CD14-positive monocyte (primary cell): ENCODE measurements around the gene MDP1. TPM values are rescaled to one million over a fixed set of nuclear protein-coding genes. Genes with fewer than 3 reads are reported as not detected.

Source experiments
- DNase-seq, 3 donors: peaks; one replicate each; pipeline ENCODE4 v3.0.0-alpha.2; 2011 to 2022
- H2AFZ ChIP-seq: 2 replicates; pipeline ENCODE4 v1.6.0; 2012; ENCODE audit warnings: mild to moderate bottlenecking, low read depth, low read length, inconsistent platforms; ENCODE audit not compliant: insufficient read depth, poor library complexity, severe bottlenecking
- H3K27ac ChIP-seq, 2 donors: 1 replicate in 1 of 2; 2 replicates in 1 of 2; pipeline ENCODE4 v1.5.1; 2012 to 2013; ENCODE audit warnings: low read length in 2 of 2, control low read depth in 1 of 2, inconsistent platforms in 1 of 2, low read depth in 1 of 2, mild to moderate bottlenecking in 1 of 2
- H3K27me3 ChIP-seq, 2 donors: one replicate each; pipeline versions ENCODE4 v1.6.0 to v1.6.1; 2011 to 2013; ENCODE audit warnings: low read length in 2 of 2; ENCODE audit not compliant: control insufficient read depth in 2 of 2, insufficient read depth in 2 of 2
- H3K36me3 ChIP-seq, 2 donors: replicated peaks in 1 of 2; 1 replicate in 1 of 2; 2 replicates in 1 of 2; pipeline versions ENCODE4 v1.5.1 to v1.6.1; 2012 to 2013; ENCODE audit warnings: low read length in 2 of 2, control low read depth in 1 of 2, inconsistent platforms in 1 of 2, mild to moderate bottlenecking in 1 of 2; ENCODE audit not compliant: insufficient read depth in 2 of 2, control insufficient read depth in 1 of 2
- H3K4me1 ChIP-seq, 2 donors: 1 replicate in 1 of 2; 2 replicates in 1 of 2; pipeline versions ENCODE4 v1.5.1 to v1.6.1; 2012 to 2013; ENCODE audit warnings: low read length in 2 of 2, control low read depth in 1 of 2, inconsistent platforms in 1 of 2, mild to moderate bottlenecking in 1 of 2, moderate library complexity in 1 of 2; ENCODE audit not compliant: insufficient read depth in 2 of 2, control insufficient read depth in 1 of 2
- H3K4me2 ChIP-seq: replicated peaks from 2 replicates; pipeline ENCODE3; 2012; ENCODE audit warnings: low read length, moderate library complexity, mild to moderate bottlenecking; ENCODE audit not compliant: poor library complexity, severe bottlenecking; ENCODE audit errors: extremely low read depth
- H3K4me3 ChIP-seq, 3 experiments: fragments of 200-600 bp in 1 of 3; sonication (generic) in 1 of 3; replicated peaks in 1 of 3; 1 replicate in 2 of 3; 2 replicates in 1 of 3; pipeline ENCODE4 v1.5.1; 2011 to 2013; ENCODE audit warnings: low read length in 3 of 3, mild to moderate bottlenecking in 3 of 3, control low read depth in 2 of 3, low read depth in 2 of 3, inconsistent platforms in 1 of 3, moderate library complexity in 1 of 3
- H3K79me2 ChIP-seq: 2 replicates; pipeline ENCODE4 v1.6.0; 2012; ENCODE audit warnings: mild to moderate bottlenecking, control low read depth, inconsistent platforms, low read length, moderate library complexity; ENCODE audit not compliant: insufficient read depth
- H3K9ac ChIP-seq: 2 replicates; pipeline ENCODE4 v1.6.0; 2017; ENCODE audit warnings: low read length, mild to moderate bottlenecking; ENCODE audit not compliant: insufficient read depth, poor library complexity, severe bottlenecking
- H3K9me3 ChIP-seq, 2 donors: replicated peaks in 1 of 2; 1 replicate in 1 of 2; 2 replicates in 1 of 2; pipeline versions ENCODE4 v1.5.1 to v1.6.1; 2012 to 2013; ENCODE audit warnings: low read length in 2 of 2, control low read depth in 1 of 2; ENCODE audit not compliant: control insufficient read depth in 1 of 2, insufficient read depth in 1 of 2
- H4K20me1 ChIP-seq: 2 replicates; pipeline ENCODE4 v1.6.0; 2012; ENCODE audit warnings: mild to moderate bottlenecking, low read length, control low read depth, moderate library complexity; ENCODE audit not compliant: insufficient read depth
- H3K27ac Mint-ChIP-seq, 7 donors: one replicate each; pipeline ENCODE4 v1.8.0; 2020; ENCODE audit warnings: mild to moderate bottlenecking in 7 of 7, mixed read lengths in 7 of 7, moderate library complexity in 6 of 7, inconsistent platforms in 2 of 7
- H3K27me3 Mint-ChIP-seq, 3 donors: one replicate each; pipeline ENCODE4 v1.8.0; 2021 to 2022; ENCODE audit warnings: low read depth in 3 of 3, mild to moderate bottlenecking in 3 of 3, mixed read lengths in 3 of 3, moderate library complexity in 3 of 3, inconsistent platforms in 1 of 3
- H3K36me3 Mint-ChIP-seq, 2 donors: one replicate each; pipeline ENCODE4 v1.8.0; 2020; ENCODE audit warnings: mixed read lengths in 2 of 2, inconsistent platforms in 1 of 2, mild to moderate bottlenecking in 1 of 2
- H3K4me1 Mint-ChIP-seq: one replicate; pipeline ENCODE4 v1.8.0; 2020; ENCODE audit warnings: mild to moderate bottlenecking, mixed read lengths
- H3K4me3 Mint-ChIP-seq, 2 donors: one replicate each; pipeline ENCODE4 v1.8.0; 2020; ENCODE audit warnings: mild to moderate bottlenecking in 2 of 2, mixed read lengths in 2 of 2, moderate library complexity in 1 of 2
- H3K9me3 Mint-ChIP-seq, 7 donors: one replicate each; pipeline ENCODE4 v1.8.0; 2020 to 2022; ENCODE audit warnings: mixed read lengths in 7 of 7, mild to moderate bottlenecking in 6 of 7, moderate library complexity in 6 of 7, inconsistent platforms in 2 of 7
- CTCF ChIP-seq: fragments of 200-600 bp; IDR thresholded peaks from one replicate; pipeline ENCODE4 v1.8.0; 2022; ENCODE audit warnings: antibody characterized with exemption, mild to moderate bottlenecking
- WGBS: methylation state at CpG from one replicate; pipeline ENCODE4 v1.1.5; 2013; ENCODE audit warnings: missing lambda C conversion rate; ENCODE audit not compliant: insufficient coverage; 5-methylcytosine and 5-hydroxymethylcytosine counted together
- intact Hi-C, 2 donors: fragments of 100-400 bp; cut with micrococcal nuclease; formaldehyde crosslinking; loops; one replicate each; pipeline versions ENCODE4 v1.15.0 to v1.15.1; 2023
- polyA plus RNA-seq, 3 donors: library from polyadenylated mRNA; depleted of rRNA in 1 of 3; unstranded in 2 of 3; stranded (reverse) in 1 of 3; fragments of 300-500 nt in 2 of 3; fragments of >200 nt in 1 of 3; fragmentation: Illumina TruSeq in 2 of 3; gene quantifications; 1 replicate in 2 of 3; 2 replicates in 1 of 3; pipeline ENCODE4 v1.2.3, GENCODE V29; 2012 to 2021

The MDP1 gene
- polyA plus RNA-seq, 3 donors: 17.5 to 49.6 (median 37.5) TPM

GRCh38 chr14:24261969-24262327 lies 46.1 kb upstream of the MDP1 start:
- Mint-ChIP-seq H3K4me1 (peaks cover under 1% of the 10 kb centered on the region), H3K9me3 (no peaks in the 10 kb centered on the region), H3K4me3 (no peak overlapping the region), H3K27ac (no peak overlapping the region), H3K27me3 (peaks cover 0 to 3% (median 2%) of the 10 kb centered on the region in 3 donors), H3K36me3 (peaks cover 67 to 84% of the 10 kb centered on the region in 2 donors)
- no peak for TF ChIP-seq CTCF
- intact Hi-C loops: no loop called here
- DNase-seq: no peak
- Histone ChIP-seq H3K4me3 (no peak overlapping the region), H3K27me3 (no peaks in the 10 kb centered on the region), H3K4me2 (no peak overlapping the region), H3K9me3 (no peaks in the 10 kb centered on the region), H3K4me1 (no peaks in the 10 kb centered on the region), H3K36me3 (peaks cover 49 to 84% of the 10 kb centered on the region in 2 donors), H3K9ac (no peak overlapping the region), H3K79me2 (no peaks in the 10 kb centered on the region), H4K20me1 (no peaks in the 10 kb centered on the region), H2AFZ (no peak overlapping the region), H3K27ac (no peak overlapping the region)
- WGBS: 98% methylated on average over 17 of the region's 19 CpGs

- H3K4me3 Mint-ChIP-seq: no peak overlapping the region
- H3K4me1 Mint-ChIP-seq: no peaks in the 10 kb centered on the region
- H3K9me3 Mint-ChIP-seq: no peaks in the 10 kb centered on the region
- peak overlapping the region in 4 of 7 donors; percentile 4 to 73 (median 44) for H3K27ac Mint-ChIP-seq
- Histone ChIP-seq H3K27ac (no peak overlapping the region), H3K36me3 (peaks cover 44 to 80% of the 10 kb centered on the region in 2 donors), H3K4me1 (no peaks in the 10 kb centered on the region), H3K27me3 (no peaks in the 10 kb centered on the region), H2AFZ (no peak overlapping the region), H4K20me1 (no peaks in the 10 kb centered on the region), H3K4me2 (no peak overlapping the region), H3K9ac (no peak overlapping the region), H3K79me2 (no peaks in the 10 kb centered on the region), H3K4me3 (no peak overlapping the region), H3K9me3 (no peaks in the 10 kb centered on the region)
- 95% methylated on average over 14 of the region's 20 CpGs for WGBS
- DNase-seq: no peak
- no peak for TF ChIP-seq CTCF
- intact Hi-C loops: no loop called here
- peaks cover 67 to 84% of the 10 kb centered on the region in 2 donors for H3K36me3 Mint-ChIP-seq
- H3K27me3 Mint-ChIP-seq: peaks cover 0 to 2% (median 1%) of the 10 kb centered on the region in 3 donors
These were observed 45.5 kb upstream of the MDP1 start for GRCh38 chr14:24261256-24261968.
